Sigmoid colon (tissue), 7 donors: ENCODE measurements around the gene PIGN. TPM values are rescaled to one million over a fixed set of nuclear protein-coding genes. Genes with fewer than 3 reads are reported as not detected.

Source experiments
- DNase-seq: peaks from one replicate; pipeline ENCODE4 v3.0.0-alpha.2; 2019
- H3K27ac ChIP-seq, 4 donors: fragments of 200-600 bp; sonication (generic); one replicate each; pipeline ENCODE4 v1.5.1; 2016 to 2019; ENCODE audit warnings: mild to moderate bottlenecking in 1 of 4
- H3K27me3 ChIP-seq, 3 donors: fragments of 200-600 bp; sonication (generic); one replicate each; pipeline ENCODE4 v1.5.1; 2019; ENCODE audit warnings: mild to moderate bottlenecking in 1 of 3
- H3K36me3 ChIP-seq, 4 donors: fragments of 200-600 bp; sonication (generic); one replicate each; pipeline ENCODE4 v1.5.1; 2016 to 2019
- H3K4me1 ChIP-seq, 4 donors: fragments of 200-600 bp; sonication (generic); one replicate each; pipeline ENCODE4 v1.5.1; 2017 to 2019
- H3K4me3 ChIP-seq, 4 donors: fragments of 200-600 bp; sonication (generic); one replicate each; pipeline ENCODE4 v1.5.1; 2017 to 2019; ENCODE audit warnings: mild to moderate bottlenecking in 2 of 4, moderate library complexity in 1 of 4
- H3K9me3 ChIP-seq, 4 donors: fragments of 200-600 bp in 3 of 4; sonication (generic) in 3 of 4; one replicate each; pipeline versions ENCODE4 v1.5.1 to v1.6.1; 2013 to 2019
- CTCF ChIP-seq, 4 experiments: fragments of 450-650 bp in 3 of 4; fragments of 200-600 bp in 1 of 4; IDR thresholded peaks; one replicate each; pipeline ENCODE4 v1.5.1; 2016 to 2019; ENCODE audit warnings: antibody characterized with exemption in 4 of 4, mild to moderate bottlenecking in 3 of 4, moderate library complexity in 2 of 4
- EP300 ChIP-seq, 4 donors: sonication (generic); formaldehyde crosslinking; IDR thresholded peaks; one replicate each; pipeline ENCODE4 v1.6.1; 2017; ENCODE audit warnings: antibody characterized with exemption in 4 of 4
- POLR2A ChIP-seq, 2 donors: fragments of 450-650 bp; IDR thresholded peaks; one replicate each; pipeline ENCODE4 v1.6.1; 2016; ENCODE audit warnings: antibody characterized with exemption in 2 of 2, mild to moderate bottlenecking in 2 of 2, moderate library complexity in 2 of 2
- POLR2AphosphoS5 ChIP-seq, 4 donors: sonication (generic); formaldehyde crosslinking; IDR thresholded peaks; one replicate each; pipeline ENCODE4 v1.6.1; 2017; ENCODE audit warnings: antibody characterized with exemption in 4 of 4
- WGBS, 2 donors: extraction: QIAGEN DNeasy Blood & Tissue Kit; methylation state at CpG; one replicate each; pipeline ENCODE4 v1.1.7; 2013; 5-methylcytosine and 5-hydroxymethylcytosine counted together
- intact Hi-C: fragments of 100-400 bp; cut with DNase I; formaldehyde crosslinking; loops from one replicate; pipeline ENCODE4 v1.15.1; 2023
- polyA plus RNA-seq, 3 donors: library from polyadenylated mRNA; stranded (reverse); fragments of 200-250 nt; gene quantifications; one replicate each; pipeline ENCODE4 v1.2.3, GENCODE V29; 2013
- total RNA-seq, 4 donors: library from RNA; depleted of rRNA; stranded (reverse); fragments of >200 nt; gene quantifications; one replicate each; pipeline ENCODE4 v1.1.0, GENCODE V29; 2016
- donor health status: healthy with polysubstance abuse.
- donor health status: Bipolar disorder and iron deficiency.
- donor health status: healthy.

The PIGN gene
- total and polyA plus RNA-seq, 7 donors = 3.0 to 23.2 (median 18.4) TPM

GRCh38 chr18:62085756-62086155, 101.1 kb downstream of the PIGN start:
- TF ChIP-seq POLR2A (IDR thresholded peaks at IDR 0.05) = no peak
- TF ChIP-seq POLR2AphosphoS5 (IDR thresholded peaks at IDR 0.05) = no peak
- TF ChIP-seq CTCF (IDR thresholded peaks at IDR 0.05) = no peak
- TF ChIP-seq EP300 (IDR thresholded peaks at IDR 0.05) = no peak
- no peak for DNase-seq
- Histone ChIP-seq H3K4me3 (no peak overlapping the region), H3K9me3 (no peaks in the 10 kb centered on the region), H3K27ac (no peak overlapping the region), H3K27me3 (no peaks in the 10 kb centered on the region), H3K4me1 (no peaks in the 10 kb centered on the region), H3K36me3 (peaks cover 0 to 30% (median under 1%) of the 10 kb centered on the region in 4 donors)
- intact Hi-C loops = no loop called here
- 87 to 93% methylated on average over 5 of the region's 5 CpGs for WGBS, 2 donors

GRCh38 chr18:62081761-62082294, 105.0 kb downstream of the PIGN start:
- DNase-seq = no peak
- H3K36me3 ChIP-seq = peaks cover 0 to 13% (median 0%) of the 10 kb centered on the region in 4 donors
- TF ChIP-seq POLR2AphosphoS5 (IDR thresholded peaks at IDR 0.05) = no peak
- TF ChIP-seq EP300 (IDR thresholded peaks at IDR 0.05) = no peak
- TF ChIP-seq POLR2A (IDR thresholded peaks at IDR 0.05) = no peak
- no peak for TF ChIP-seq CTCF (IDR thresholded peaks at IDR 0.05)
- H3K27ac ChIP-seq = no peak overlapping the region
- no peaks in the 10 kb centered on the region for H3K27me3 ChIP-seq
- H3K4me3 ChIP-seq = no peak overlapping the region
- no peaks in the 10 kb centered on the region for H3K9me3 ChIP-seq
- intact Hi-C loops = no loop called here
- 94 to 96% methylated on average over 1 of the region's 1 CpG for WGBS, 2 donors
- H3K4me1 ChIP-seq = no peaks in the 10 kb centered on the region

- DNase-seq = no peak
- Histone ChIP-seq H3K36me3 (peaks cover 0 to 7% (median 0%) of the 10 kb centered on the region in 4 donors), H3K9me3 (no peaks in the 10 kb centered on the region), H3K4me1 (no peaks in the 10 kb centered on the region), H3K27ac (no peak overlapping the region), H3K4me3 (no peak overlapping the region), H3K27me3 (no peaks in the 10 kb centered on the region)
- TF ChIP-seq EP300 (IDR thresholded peaks at IDR 0.05) = no peak
- no peak for TF ChIP-seq POLR2AphosphoS5 (IDR thresholded peaks at IDR 0.05)
- TF ChIP-seq CTCF (IDR thresholded peaks at IDR 0.05) = no peak
- intact Hi-C loops = no loop called here
- 95 to 97% methylated on average over 1 of the region's 1 CpG for WGBS, 2 donors
Measured at GRCh38 chr18:62081248-62081647, 105.6 kb downstream of the PIGN start.

- no peaks in the 10 kb centered on the region for H3K27me3 ChIP-seq
- H3K36me3 ChIP-seq = no peaks in the 10 kb centered on the region
- no peak for DNase-seq
- H3K4me1 ChIP-seq = no peaks in the 10 kb centered on the region
- WGBS, 2 donors = 85 to 94% methylated on average over 5 of the region's 5 CpGs
- H3K4me3 ChIP-seq = no peak overlapping the region
- H3K27ac ChIP-seq = no peak overlapping the region
- intact Hi-C loops = no loop called here
- no peaks in the 10 kb centered on the region for H3K9me3 ChIP-seq
- TF ChIP-seq POLR2AphosphoS5 (IDR thresholded peaks at IDR 0.05) (no peak), EP300 (IDR thresholded peaks at IDR 0.05) (no peak), POLR2A (IDR thresholded peaks at IDR 0.05) (no peak), CTCF (IDR thresholded peaks at IDR 0.05) (no peak)
Measured at GRCh38 chr18:62080172-62080900, 106.5 kb downstream of the PIGN start.
